Glutamatergic neuron (in vitro differentiated cells): ENCODE data around the gene WDR47. TPM values are rescaled to one million over a fixed set of nuclear protein-coding genes. Genes with fewer than 3 reads are reported as not detected.

ENCODE experiments used
- DNase-seq: peaks from one replicate; pipeline ENCODE4 v3.0.0; 2022
- H3K27ac Mint-ChIP-seq: one replicate; pipeline ENCODE4 v1.8.0; 2020; ENCODE audit warnings: mild to moderate bottlenecking, mixed read lengths, inconsistent platforms; ENCODE audit not compliant: unreplicated experiment
- H3K27me3 Mint-ChIP-seq: one replicate; pipeline ENCODE4 v1.8.0; 2020; ENCODE audit warnings: mild to moderate bottlenecking, moderate library complexity, mixed read lengths, inconsistent platforms; ENCODE audit not compliant: unreplicated experiment
- H3K36me3 Mint-ChIP-seq: one replicate; pipeline ENCODE4 v1.8.0; 2020; ENCODE audit warnings: mild to moderate bottlenecking, mixed read lengths, inconsistent platforms; ENCODE audit not compliant: unreplicated experiment
- H3K4me1 Mint-ChIP-seq: one replicate; pipeline ENCODE4 v1.8.0; 2020; ENCODE audit warnings: mild to moderate bottlenecking, low read depth, mixed read lengths, inconsistent platforms; ENCODE audit not compliant: unreplicated experiment
- H3K4me3 Mint-ChIP-seq: one replicate; pipeline ENCODE4 v1.8.0; 2020; ENCODE audit warnings: mild to moderate bottlenecking, mixed read lengths, inconsistent platforms; ENCODE audit not compliant: unreplicated experiment
- H3K9me3 Mint-ChIP-seq: one replicate; pipeline ENCODE4 v1.8.0; 2020; ENCODE audit warnings: mild to moderate bottlenecking, moderate library complexity, mixed read lengths, inconsistent platforms; ENCODE audit not compliant: unreplicated experiment
- CTCF ChIP-seq: fragments of 200-600 bp; sonication (generic); IDR thresholded peaks from one replicate; pipeline ENCODE4 v1.5.0; 2021; ENCODE audit not compliant: partially characterized antibody, unreplicated experiment
- total RNA-seq: library from RNA; stranded (reverse); fragmentation: NEBNext Ultra II Directional; extraction: Animal tissue kit (Norgen Biotek cat#: 25700); gene quantifications from one replicate; pipeline ENCODE4 v1.2.1, GENCODE V29; 2021; ENCODE audit not compliant: unreplicated experiment

Gene WDR47
- total RNA-seq, 1 donor from 2014 or later, result 128 TPM

GRCh38 chr1:108957888-108958287, 84.0 kb downstream of the WDR47 start:
- DNase-seq, result no peak
- Mint-ChIP-seq H3K27ac (peak overlapping the region; percentile 40), H3K9me3 (peaks cover 4% of the 10 kb centered on the region), H3K36me3 (no peaks in the 10 kb centered on the region), H3K4me3 (no peak overlapping the region), H3K27me3 (no peaks in the 10 kb centered on the region), H3K4me1 (peaks cover 9% of the 10 kb centered on the region)
- no peak for TF ChIP-seq CTCF

GRCh38 chr1:108955881-108956280, 86.0 kb downstream of the WDR47 start:
- H3K27me3 Mint-ChIP-seq, result no peaks in the 10 kb centered on the region
- no peak overlapping the region for H3K27ac Mint-ChIP-seq
- H3K4me1 Mint-ChIP-seq, result peaks cover 8% of the 10 kb centered on the region
- peaks cover 2% of the 10 kb centered on the region for H3K9me3 Mint-ChIP-seq
- DNase-seq, result no peak
- H3K4me3 Mint-ChIP-seq, result peak overlapping the region; percentile 14
- H3K36me3 Mint-ChIP-seq, result no peaks in the 10 kb centered on the region
- TF ChIP-seq CTCF, result no peak

- H3K36me3 Mint-ChIP-seq, result no peaks in the 10 kb centered on the region
- peaks cover 2% of the 10 kb centered on the region for H3K9me3 Mint-ChIP-seq
- no peak overlapping the region for H3K4me3 Mint-ChIP-seq
Observed at GRCh38 chr1:108955111-108955510, 86.8 kb downstream of the WDR47 start.

GRCh38 chr1:108953452-108953851, 88.5 kb downstream of the WDR47 start:
- Mint-ChIP-seq H3K36me3 (no peaks in the 10 kb centered on the region), H3K9me3 (peaks cover 2% of the 10 kb centered on the region), H3K27ac (no peak overlapping the region), H3K4me1 (peaks cover 15% of the 10 kb centered on the region), H3K27me3 (peaks cover 3% of the 10 kb centered on the region), H3K4me3 (no peak overlapping the region)
- no peak for DNase-seq
- no peak for TF ChIP-seq CTCF

More at GRCh38 chr1:108955111-108955510, 86.8 kb downstream of the WDR47 start:
- Mint-ChIP-seq H3K27ac (no peak overlapping the region), H3K27me3 (no peaks in the 10 kb centered on the region), H3K4me1 (peaks cover 8% of the 10 kb centered on the region)
- no peak for DNase-seq
- no peak for TF ChIP-seq CTCF

- H3K36me3 Mint-ChIP-seq, result no peaks in the 10 kb centered on the region
- peaks cover 3% of the 10 kb centered on the region for H3K27me3 Mint-ChIP-seq
- H3K4me1 Mint-ChIP-seq, result peaks cover 27% of the 10 kb centered on the region
- H3K9me3 Mint-ChIP-seq, result no peaks in the 10 kb centered on the region
- TF ChIP-seq CTCF, result no peak
- no peak overlapping the region for H3K4me3 Mint-ChIP-seq
- no peak overlapping the region for H3K27ac Mint-ChIP-seq
- DNase-seq, result no peak
Observed at GRCh38 chr1:108951242-108951641, 90.7 kb downstream of the WDR47 start.
